Nephron (organoid): ENCODE results near the gene CNMD.

Experiments used
- H3K27ac Mint-ChIP-seq, 3 experiments: 2 replicates each; pipeline ENCODE4 v1.8.0; 2020; ENCODE audit warnings: mixed read lengths in 3 of 3, mild to moderate bottlenecking in 2 of 3, moderate library complexity in 1 of 3
- H3K27me3 Mint-ChIP-seq: 2 replicates; pipeline ENCODE4 v1.8.0; 2021; ENCODE audit warnings: low read depth, mild to moderate bottlenecking, moderate library complexity, mixed read lengths
- H3K36me3 Mint-ChIP-seq: 2 replicates; pipeline ENCODE4 v1.8.0; 2020; ENCODE audit warnings: low read depth, mixed read lengths
- H3K4me1 Mint-ChIP-seq: 2 replicates; pipeline ENCODE4 v1.8.0; 2020; ENCODE audit warnings: mixed read lengths
- H3K4me3 Mint-ChIP-seq, 3 experiments: 2 replicates each; pipeline ENCODE4 v1.8.0; 2020; ENCODE audit warnings: mild to moderate bottlenecking in 3 of 3, mixed read lengths in 3 of 3, moderate library complexity in 2 of 3
- H3K9me3 Mint-ChIP-seq: 2 replicates; pipeline ENCODE4 v1.8.0; 2020; ENCODE audit warnings: mixed read lengths
- TF ChIP-seq, protein P1 (sequence below), 3 experiments: fragments of 200-600 bp; sonication (generic); IDR thresholded peaks; one replicate each; pipeline ENCODE4 v1.5.0; 2021; ENCODE audit warnings: antibody characterized with exemption in 3 of 3; ENCODE audit not compliant: unreplicated experiment in 3 of 3

The CNMD gene

DNA sequence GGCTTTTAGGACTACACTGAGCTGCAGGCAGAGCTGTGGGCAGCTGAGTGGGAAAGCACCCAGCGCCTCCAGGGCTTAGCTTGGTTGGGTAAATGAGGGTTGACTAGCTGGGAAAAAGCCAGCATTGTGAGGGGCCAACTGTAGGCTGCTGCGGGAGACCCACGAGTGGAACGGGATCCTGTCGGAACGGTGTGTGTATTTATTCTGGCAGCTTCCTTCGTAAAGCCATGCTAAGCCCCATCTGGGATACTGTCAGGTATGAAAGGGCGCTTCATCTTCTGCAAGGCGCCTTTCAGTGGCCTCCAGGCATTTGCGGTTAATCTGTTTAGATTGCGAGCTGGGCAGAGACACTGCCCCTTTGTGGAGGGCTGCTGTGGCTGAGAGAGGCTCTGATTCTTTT, 39.5 kb upstream of the CNMD start:
- Mint-ChIP-seq H3K36me3 (no peaks in the 10 kb centered on the region), H3K27ac (no peak overlapping the region), H3K4me1 (peaks cover 15% of the 10 kb centered on the region), H3K27me3 (peaks cover 9% of the 10 kb centered on the region), H3K4me3 (no peak overlapping the region), H3K9me3 (no peaks in the 10 kb centered on the region)
- TF ChIP-seq, protein P1, sequence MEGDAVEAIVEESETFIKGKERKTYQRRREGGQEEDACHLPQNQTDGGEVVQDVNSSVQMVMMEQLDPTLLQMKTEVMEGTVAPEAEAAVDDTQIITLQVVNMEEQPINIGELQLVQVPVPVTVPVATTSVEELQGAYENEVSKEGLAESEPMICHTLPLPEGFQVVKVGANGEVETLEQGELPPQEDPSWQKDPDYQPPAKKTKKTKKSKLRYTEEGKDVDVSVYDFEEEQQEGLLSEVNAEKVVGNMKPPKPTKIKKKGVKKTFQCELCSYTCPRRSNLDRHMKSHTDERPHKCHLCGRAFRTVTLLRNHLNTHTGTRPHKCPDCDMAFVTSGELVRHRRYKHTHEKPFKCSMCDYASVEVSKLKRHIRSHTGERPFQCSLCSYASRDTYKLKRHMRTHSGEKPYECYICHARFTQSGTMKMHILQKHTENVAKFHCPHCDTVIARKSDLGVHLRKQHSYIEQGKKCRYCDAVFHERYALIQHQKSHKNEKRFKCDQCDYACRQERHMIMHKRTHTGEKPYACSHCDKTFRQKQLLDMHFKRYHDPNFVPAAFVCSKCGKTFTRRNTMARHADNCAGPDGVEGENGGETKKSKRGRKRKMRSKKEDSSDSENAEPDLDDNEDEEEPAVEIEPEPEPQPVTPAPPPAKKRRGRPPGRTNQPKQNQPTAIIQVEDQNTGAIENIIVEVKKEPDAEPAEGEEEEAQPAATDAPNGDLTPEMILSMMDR (IDR thresholded peaks at IDR 0.05; ENCODE audit: unreplicated experiment in 3 of 3) = no peak

DNA sequence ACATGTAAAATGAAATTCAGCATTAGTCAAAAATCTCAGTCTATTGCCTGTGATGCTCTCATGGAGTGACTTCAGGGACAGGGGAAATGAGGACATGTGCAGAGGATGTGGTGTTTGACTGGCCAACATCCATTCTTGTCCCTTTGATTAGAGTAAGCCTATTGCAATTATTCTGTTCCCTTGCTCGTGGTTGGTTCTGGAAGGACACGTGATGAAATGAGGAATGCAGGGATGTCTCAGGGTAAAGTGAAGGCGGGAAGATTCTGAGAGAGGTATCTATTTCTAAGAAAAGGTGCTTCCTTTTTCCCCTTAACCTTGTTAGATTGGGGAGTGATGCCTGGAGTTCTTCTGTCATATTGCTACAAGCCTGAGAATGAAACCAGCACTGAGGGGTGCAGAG, 37.1 kb upstream of the CNMD start:
- H3K4me3 Mint-ChIP-seq = no peak overlapping the region
- TF ChIP-seq, protein P1 (IDR thresholded peaks at IDR 0.05; ENCODE audit: unreplicated experiment in 3 of 3) = no peak
- H3K36me3 Mint-ChIP-seq = no peaks in the 10 kb centered on the region
- H3K27me3 Mint-ChIP-seq = peaks cover 9% of the 10 kb centered on the region
- H3K9me3 Mint-ChIP-seq = no peaks in the 10 kb centered on the region
- H3K4me1 Mint-ChIP-seq = no peaks in the 10 kb centered on the region
- no peak overlapping the region for H3K27ac Mint-ChIP-seq

DNA sequence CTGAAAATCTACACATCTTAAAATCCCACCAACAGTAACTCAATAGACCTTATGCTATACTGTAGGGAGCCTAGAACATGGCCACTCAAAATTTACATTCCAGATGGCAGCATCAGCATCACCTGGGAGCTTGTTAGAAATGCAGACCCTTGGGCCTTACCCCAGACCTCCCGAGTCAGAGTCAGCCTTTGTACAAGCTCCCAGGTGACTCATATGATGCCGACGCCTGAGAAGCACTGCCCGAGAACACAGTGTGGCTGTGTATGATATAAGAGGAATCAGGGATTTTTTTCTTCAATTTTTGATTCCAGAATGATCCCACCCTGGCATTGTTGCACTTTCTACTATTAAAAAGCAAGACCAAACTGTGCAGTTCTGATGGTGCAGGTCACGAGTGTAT, 35.9 kb upstream of the CNMD start:
- TF ChIP-seq, protein P1 (IDR thresholded peaks at IDR 0.05; ENCODE audit: unreplicated experiment in 3 of 3) = no peak
- Mint-ChIP-seq H3K27ac (no peak overlapping the region), H3K9me3 (no peaks in the 10 kb centered on the region), H3K27me3 (peaks cover 12% of the 10 kb centered on the region), H3K4me1 (no peaks in the 10 kb centered on the region), H3K36me3 (no peaks in the 10 kb centered on the region), H3K4me3 (no peak overlapping the region)

DNA sequence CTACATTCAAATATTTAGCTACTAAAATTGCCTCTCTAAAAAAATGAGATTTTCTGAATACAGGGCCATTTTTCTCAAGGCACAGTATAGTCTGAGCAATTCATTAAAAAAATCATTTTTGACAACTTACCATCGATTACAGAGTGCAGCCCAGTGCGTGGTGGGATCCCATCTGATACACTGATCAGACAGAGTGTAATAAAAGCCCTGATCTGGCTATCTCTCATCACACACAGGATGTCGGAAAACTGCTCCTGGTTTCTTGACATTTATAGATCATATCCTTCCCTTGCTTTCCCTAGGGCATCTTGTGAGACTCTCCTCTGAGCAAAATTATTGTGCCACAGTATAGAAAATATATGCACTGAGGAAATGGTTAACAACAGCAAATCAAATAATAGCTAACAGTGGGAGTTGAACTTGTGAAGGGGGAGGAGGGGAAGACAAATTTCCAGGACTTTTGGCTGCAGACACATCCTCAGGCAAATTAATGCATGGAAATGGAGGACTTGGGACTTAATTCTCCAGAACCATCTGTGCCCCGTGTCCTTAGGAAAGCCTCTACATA, 28.4 kb upstream of the CNMD start:
- TF ChIP-seq, protein P1 (IDR thresholded peaks at IDR 0.05; ENCODE audit: unreplicated experiment in 3 of 3) = no peak
- H3K27me3 Mint-ChIP-seq = peaks cover 3% of the 10 kb centered on the region
- no peak overlapping the region for H3K4me3 Mint-ChIP-seq
- H3K9me3 Mint-ChIP-seq = no peaks in the 10 kb centered on the region
- H3K36me3 Mint-ChIP-seq = no peaks in the 10 kb centered on the region
- no peaks in the 10 kb centered on the region for H3K4me1 Mint-ChIP-seq
- H3K27ac Mint-ChIP-seq = no peak overlapping the region

DNA sequence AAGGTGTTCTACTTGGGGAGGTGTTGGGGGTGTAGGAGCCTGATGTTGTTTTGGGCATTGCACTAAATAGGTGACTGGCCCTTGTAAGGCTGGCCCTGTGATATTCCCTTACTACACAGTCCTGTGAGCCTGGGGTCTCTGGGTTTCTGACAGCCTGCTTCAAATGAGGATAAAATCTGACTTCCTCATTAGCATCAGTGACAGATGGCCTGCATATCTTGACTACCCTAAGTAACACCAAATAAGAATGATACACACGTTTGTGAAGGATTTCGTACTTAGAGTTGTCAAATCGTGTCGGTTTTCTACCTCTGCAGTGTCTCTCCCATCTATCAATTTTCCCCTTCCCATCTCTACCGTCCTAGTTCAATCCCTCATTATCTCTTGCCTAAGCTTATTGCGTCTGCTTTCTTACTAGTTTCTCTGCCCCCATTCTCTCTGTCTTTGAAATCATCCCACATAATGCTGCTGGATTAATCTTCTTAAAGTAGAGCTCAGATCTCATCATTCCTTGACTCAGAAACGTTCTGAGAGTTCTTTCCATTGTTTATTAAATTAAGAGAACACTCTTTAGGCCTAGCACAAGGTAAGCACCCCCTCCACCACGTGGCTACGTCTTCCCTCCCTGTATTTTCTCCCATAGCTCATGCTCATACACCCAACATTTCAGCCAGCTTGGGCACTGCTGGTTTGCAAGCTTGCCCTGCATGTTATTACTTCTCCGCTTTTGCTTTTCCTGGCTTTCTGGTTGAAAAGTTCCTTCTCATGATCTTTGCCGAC, 26.2 kb upstream of the CNMD start:
- Mint-ChIP-seq H3K36me3 (no peaks in the 10 kb centered on the region), H3K4me1 (no peaks in the 10 kb centered on the region), H3K9me3 (no peaks in the 10 kb centered on the region), H3K27me3 (no peaks in the 10 kb centered on the region), H3K27ac (no peak overlapping the region), H3K4me3 (no peak overlapping the region)
- TF ChIP-seq, protein P1 (IDR thresholded peaks at IDR 0.05; ENCODE audit: unreplicated experiment in 3 of 3) = no peak

DNA sequence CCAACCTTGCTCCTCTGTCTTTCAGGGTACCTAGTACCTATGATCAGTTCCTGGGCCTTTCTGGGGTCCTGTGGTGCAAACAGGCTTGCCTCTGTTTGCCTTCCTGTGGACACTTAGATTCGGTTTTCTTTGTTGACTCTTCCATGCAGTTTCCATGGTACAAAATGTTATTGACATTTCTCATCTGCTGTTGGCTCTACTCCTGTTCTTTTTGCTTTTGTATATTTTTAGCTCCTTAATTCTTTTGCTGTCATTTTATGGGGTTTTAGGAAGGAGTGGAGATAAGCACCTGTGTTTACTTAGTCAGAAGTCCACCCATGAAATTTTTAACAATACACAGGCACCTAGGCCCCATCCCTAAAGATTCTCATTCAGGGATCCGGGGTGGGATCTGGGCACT, 20.5 kb upstream of the CNMD start:
- TF ChIP-seq, protein P1 (IDR thresholded peaks at IDR 0.05; ENCODE audit: unreplicated experiment in 3 of 3) = no peak
- H3K27me3 Mint-ChIP-seq = no peaks in the 10 kb centered on the region
- no peaks in the 10 kb centered on the region for H3K36me3 Mint-ChIP-seq
- no peak overlapping the region for H3K27ac Mint-ChIP-seq
- H3K4me3 Mint-ChIP-seq = no peak overlapping the region
- H3K4me1 Mint-ChIP-seq = no peaks in the 10 kb centered on the region
- no peaks in the 10 kb centered on the region for H3K9me3 Mint-ChIP-seq
